HK-2 (cell line): Measurements from ENCODE around the gene GLIS2.

ENCODE experiments used
- DNase-seq: peaks from one replicate; pipeline ENCODE4 v3.0.0-alpha.2; 2018; ENCODE audit not compliant: unreplicated experiment

The GLIS2 gene

DNA sequence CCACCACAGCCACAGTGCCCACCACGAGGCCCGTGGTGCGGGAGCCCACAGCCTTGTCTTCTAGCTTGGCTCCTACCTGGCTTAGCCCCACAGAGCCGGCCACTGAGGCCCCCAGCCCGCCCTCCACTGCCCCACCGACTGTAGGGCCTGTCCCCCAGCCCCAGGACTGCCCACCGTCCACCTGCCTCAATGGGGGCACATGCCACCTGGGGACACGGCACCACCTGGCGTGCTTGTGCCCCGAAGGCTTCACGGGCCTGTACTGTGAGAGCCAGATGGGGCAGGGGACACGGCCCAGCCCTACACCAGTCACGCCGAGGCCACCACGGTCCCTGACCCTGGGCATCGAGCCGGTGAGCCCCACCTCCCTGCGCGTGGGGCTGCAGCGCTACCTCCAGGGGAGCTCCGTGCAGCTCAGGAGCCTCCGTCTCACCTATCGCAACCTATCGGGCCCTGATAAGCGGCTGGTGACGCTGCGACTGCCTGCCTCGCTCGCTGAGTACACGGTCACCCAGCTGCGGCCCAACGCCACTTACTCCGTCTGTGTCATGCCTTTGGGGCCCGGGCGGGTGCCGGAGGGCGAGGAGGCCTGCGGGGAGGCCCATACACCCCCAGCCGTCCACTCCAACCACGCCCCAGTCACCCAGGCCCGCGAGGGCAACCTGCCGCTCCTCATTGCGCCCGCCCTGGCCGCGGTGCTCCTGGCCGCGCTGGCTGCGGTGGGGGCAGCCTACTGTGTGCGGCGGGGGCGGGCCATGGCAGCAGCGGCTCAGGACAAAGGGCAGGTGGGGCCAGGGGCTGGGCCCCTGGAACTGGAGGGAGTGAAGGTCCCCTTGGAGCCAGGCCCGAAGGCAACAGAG, 66.3 kb downstream of the GLIS2 start:
- DNase-seq = no peak

DNA sequence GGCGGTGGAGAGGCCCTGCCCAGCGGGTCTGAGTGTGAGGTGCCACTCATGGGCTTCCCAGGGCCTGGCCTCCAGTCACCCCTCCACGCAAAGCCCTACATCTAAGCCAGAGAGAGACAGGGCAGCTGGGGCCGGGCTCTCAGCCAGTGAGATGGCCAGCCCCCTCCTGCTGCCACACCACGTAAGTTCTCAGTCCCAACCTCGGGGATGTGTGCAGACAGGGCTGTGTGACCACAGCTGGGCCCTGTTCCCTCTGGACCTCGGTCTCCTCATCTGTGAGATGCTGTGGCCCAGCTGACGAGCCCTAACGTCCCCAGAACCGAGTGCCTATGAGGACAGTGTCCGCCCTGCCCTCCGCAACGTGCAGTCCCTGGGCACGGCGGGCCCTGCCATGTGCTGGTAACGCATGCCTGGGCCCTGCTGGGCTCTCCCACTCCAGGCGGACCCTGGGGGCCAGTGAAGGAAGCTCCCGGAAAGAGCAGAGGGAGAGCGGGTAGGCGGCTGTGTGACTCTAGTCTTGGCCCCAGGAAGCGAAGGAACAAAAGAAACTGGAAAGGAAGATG, 67.0 kb downstream of the GLIS2 start:
- no peak for DNase-seq

DNA sequence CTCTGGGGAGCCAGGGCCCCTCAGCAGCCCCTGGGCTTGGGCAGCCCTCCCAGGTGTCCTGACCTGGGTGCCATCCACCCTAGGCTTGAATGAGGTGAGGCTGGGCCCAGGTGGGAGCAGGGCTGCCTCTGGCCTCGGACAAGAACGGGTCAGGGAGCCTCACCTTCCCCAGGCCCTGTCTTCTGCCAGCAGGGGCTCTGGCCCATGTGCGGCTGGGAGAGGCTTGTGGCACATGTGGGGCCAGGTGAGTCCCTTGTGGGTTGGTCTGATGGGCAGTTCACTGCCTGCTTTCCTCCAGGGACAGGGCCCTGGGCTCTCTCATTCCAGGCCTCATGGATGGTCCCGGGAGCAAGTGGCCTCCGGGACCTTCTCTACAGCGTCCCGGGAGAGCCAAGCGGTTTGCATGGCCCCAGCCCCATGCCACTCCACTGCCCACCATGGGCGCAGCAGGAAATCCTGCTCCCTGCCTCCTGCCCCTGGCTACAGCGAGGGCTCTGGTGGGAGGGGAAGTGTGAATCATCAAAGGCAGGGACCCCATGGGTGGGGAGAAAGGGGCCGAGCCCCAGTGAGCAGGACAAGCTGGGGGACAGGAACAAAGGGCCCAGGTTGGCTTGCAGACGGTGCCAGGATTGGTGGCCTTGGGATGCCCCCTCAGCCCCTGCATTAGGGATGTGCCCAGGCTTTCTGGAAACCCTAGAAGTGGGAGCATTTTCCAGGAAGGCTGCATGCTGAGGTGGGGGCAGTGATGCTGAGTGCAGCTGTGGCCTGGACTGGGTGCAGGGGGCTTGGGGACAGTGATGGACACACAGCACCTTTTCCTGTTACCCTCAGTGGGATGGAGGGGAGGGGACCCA, 68.0 kb downstream of the GLIS2 start:
- no peak for DNase-seq

DNA sequence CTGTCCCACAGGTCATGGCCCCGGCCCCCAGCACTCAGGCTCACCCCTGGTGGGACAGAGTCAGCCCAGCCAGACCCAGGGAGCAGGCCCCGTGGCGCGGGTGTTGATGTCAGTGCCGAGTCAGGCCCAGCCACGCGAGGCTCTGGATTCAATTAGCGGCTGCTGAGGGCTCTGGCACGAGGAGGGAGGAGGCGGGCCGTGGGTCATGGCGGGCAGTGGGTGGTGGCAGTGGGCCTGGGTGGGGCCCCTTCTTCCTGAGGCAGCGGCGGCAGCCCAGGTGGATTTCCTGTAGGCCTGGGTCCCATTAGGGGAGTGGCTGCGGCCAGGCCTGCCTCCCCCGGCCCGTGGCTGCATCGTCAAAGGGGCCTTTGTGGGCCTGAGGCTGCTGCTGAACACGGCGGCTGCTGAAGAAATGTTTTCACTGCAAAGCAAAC, 68.7 kb downstream of the GLIS2 start:
- DNase-seq = no peak

DNA sequence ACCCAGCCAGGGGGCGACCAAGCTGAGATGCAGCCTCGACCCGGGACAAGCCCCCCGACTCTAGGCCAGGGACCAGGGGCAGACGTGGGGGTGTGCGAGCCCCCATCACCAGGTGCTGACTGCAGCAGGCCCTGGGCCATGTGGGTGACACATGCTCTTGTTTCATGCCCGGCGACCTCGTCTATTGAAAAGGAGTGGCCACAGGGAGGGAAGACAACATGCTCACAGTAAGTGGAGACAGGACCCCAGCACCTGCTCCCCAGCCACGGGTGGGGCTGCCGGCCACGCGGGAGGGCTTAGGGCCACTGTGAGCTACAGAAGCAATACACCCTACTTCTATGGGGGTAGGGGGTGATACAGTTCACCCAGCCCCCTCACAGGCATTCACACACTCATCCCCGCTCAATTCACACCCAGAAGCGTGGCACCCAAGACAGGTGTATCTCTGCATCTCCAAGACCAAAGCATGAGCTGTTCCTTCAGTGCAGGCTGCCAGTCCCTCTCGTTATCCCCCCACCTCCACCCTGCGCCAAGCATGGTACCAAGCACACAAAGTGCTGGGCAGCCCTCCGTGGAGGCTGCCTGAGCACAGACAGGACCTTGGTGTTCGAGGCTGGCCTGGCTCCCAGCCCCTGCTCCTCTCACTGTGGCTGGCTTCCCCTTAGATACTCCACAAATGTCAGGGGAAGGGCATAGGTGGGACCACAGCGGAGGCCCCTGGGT, 69.4 kb downstream of the GLIS2 start:
- no peak for DNase-seq

DNA sequence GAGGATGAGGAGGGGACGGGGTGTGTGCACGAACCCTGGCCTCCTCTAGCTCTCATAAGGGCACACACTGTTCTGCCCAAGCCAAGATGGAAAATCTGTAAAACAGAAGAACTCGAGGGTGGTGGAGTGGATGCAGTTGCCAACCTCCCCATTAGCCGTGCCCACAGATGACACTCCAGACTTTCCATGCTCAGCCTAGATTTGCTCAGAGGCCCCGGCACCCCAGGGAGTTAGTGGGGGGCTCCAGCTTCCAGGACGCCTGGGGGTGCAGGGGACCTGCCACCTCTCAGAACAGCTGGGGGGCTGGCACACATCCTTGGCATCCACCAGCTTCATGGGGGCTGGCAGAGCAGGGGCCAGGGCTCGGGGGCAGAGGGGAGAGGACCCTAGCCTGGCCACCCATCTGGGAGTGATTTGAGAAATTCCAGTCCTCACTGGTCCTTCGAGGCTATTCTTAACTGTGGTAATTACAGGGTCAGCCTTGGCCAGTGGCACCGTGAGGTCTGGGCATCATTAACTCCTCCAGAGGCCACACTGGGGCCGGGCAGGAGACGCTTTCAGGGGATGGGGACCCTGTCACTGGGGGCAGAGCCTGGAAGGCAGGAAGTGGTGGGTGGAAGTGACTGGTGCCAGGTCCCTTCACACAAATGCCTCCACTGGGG, 70.1 kb downstream of the GLIS2 start:
- no peak for DNase-seq

DNA sequence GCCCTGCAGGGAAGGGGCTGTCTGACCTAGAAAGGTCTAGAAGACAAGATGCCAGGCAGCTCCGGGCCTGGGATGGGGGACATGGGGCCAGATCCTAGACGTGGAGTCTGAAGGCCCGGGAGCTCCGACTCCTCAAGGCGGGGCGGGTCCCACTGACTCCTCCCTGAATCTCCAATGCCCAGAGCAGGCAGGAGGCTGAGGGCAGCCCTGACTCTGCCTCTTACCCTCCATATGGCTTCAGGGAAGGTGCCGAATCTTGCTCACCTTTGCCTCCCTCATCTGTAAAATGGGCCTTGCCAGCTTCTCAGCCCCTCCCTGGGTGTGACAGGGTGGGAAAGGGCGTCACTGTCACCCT, 70.6 kb downstream of the GLIS2 start:
- no peak for DNase-seq

DNA sequence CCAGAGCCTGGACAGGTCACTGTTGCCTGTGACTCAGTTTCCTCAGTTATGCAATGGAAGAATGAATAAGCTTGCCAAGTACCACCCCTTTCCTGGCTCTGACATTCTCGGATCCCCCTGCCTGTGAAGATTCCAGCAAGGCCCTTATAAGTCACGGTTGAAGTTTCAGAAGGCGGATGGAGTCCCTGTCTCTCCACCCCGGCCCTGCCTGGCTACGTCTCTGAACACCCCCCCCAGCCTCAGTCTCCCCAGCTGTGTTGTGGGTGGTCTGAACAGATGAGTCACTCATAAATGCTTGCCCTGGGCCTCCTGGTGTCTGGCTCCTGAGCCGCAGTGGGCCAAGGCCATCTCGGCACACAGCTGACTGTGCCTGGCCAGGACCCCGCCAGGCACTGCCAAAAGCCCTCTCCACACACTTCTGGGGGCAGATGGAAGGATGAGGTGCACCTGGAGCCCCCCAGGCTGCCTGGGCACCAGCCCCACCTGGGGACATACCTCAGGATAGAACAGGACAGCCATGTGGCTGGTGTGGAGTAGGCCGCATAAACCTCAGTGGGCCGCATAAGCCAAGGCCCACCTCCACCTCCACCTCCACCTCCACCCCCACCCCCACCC, 71.2 kb downstream of the GLIS2 start:
- no peak for DNase-seq

DNA sequence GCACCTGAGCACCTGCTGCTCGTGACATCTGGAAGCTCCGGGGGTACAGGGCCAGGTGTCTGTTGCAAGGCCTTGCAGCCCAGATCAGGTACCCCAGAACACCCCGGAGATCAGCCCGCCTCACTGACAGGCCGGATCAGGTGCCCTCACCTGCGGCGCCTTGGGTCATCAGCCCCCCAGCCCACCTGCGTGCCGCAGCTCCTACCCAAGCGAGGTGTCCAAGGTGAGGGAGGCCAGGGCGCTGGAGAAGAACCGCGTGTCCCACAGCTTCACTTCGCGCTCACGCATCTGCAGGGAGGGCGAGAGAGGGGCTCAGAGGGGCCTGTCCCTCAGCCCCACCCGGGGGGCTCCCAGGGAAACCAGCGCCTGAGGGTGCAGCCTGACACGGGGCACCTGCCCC, 71.9 kb downstream of the GLIS2 start:
- no peak for DNase-seq

DNA sequence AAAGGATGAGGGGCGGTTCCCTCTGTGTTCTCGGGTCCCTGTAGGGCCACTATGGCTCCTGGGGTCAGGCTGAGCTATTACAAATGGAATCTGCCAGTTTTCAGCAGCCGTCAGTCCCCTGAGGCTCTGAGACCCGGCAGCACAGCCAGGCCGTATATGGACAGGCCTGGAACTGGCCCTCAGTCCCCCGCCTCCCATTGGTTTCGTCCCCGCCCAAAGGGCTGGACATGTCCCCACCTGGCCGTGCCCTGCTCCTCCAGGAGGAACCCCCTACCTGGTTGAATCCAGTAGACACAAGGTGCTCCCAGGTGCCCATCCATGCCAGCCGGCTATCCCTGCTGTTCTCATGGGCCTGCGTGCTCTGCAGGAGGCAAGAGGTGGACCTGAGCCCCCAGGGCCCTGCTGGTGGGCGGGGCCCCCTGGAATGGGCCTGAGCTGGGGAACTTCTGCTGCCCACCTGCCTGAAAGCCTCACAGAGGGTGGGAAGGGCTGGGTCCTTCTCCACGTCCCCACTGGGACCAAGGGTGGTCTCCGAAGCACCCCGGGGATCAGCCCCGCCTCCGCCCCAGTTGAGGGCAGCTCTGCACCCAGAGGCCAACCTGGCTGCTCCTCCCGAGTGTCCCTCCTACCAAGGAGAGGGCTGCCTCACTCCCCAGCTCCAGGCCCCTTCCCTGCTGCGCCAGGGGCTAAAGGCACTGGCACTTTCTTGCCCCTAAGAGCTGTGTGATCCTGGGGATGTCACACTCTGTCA, 72.6 kb downstream of the GLIS2 start:
- DNase-seq = no peak
